HG03159 (cell line): ENCODE measurements around the gene DGKI.

Source experiments
- ATAC-seq: cut with Tn5 transposase; IDR thresholded peaks from one replicate; pipeline ENCODE4 v1.9.1; 2021; ENCODE audit warnings: mild to moderate bottlenecking, moderate library complexity; ENCODE audit not compliant: unreplicated experiment

DGKI gene

GRCh38 chr7:137388916-137389315 lies 457.9 kb downstream of the DGKI start:
- no peak for ATAC-seq

GRCh38 chr7:137386966-137387365 lies 459.8 kb downstream of the DGKI start:
- no peak for ATAC-seq

- ATAC-seq = no peak
Observed at GRCh38 chr7:137381045-137381444, 465.7 kb downstream of the DGKI start.

GRCh38 chr7:137373507-137373906 lies 473.3 kb downstream of the DGKI start:
- ATAC-seq = no peak

GRCh38 chr7:137371616-137372015 lies 475.2 kb downstream of the DGKI start:
- ATAC-seq = no peak

- no peak for ATAC-seq
Observed at GRCh38 chr7:137366995-137367394, 479.8 kb downstream of the DGKI start.

- ATAC-seq = no peak
Observed at GRCh38 chr7:137363683-137364082, 483.1 kb downstream of the DGKI start.

GRCh38 chr7:137360087-137360679 lies 486.6 kb downstream of the DGKI start:
- no peak for ATAC-seq

- no peak for ATAC-seq
Observed at GRCh38 chr7:137354961-137355360, 491.8 kb downstream of the DGKI start.

- no peak for ATAC-seq
Observed at GRCh38 chr7:137354396-137354795, 492.4 kb downstream of the DGKI start.

GRCh38 chr7:137351941-137352340 lies 494.8 kb downstream of the DGKI start:
- no peak for ATAC-seq

GRCh38 chr7:137345799-137346449 lies 500.9 kb downstream of the DGKI start:
- no peak for ATAC-seq

GRCh38 chr7:137343281-137343841 lies 503.4 kb downstream of the DGKI start, which contains the start of gene PTN:
PTN (minus strand) TSS chr7:137343733; CDS start chr7:137254973, 88,760 bp downstream.
- no peak for ATAC-seq

GRCh38 chr7:137342828-137343261 lies 503.9 kb downstream of the DGKI start:
- ATAC-seq = no peak

- ATAC-seq = no peak
Observed at GRCh38 chr7:137342265-137342664, 504.5 kb downstream of the DGKI start.

- no peak for ATAC-seq
Observed at GRCh38 chr7:137337902-137338301, 508.9 kb downstream of the DGKI start.

- no peak for ATAC-seq
Observed at GRCh38 chr7:137335814-137336213, 511.0 kb downstream of the DGKI start.

- no peak for ATAC-seq
Observed at GRCh38 chr7:137331378-137331777, 515.4 kb downstream of the DGKI start.
